Measurements from ENCODE around the gene RADIL.
"Not testable (repeated sequence)": the region's sequence is repeated elsewhere in the genome, so short reads cannot be mapped to it uniquely, and the experiment has no call there.

Gene RADIL

DNA sequence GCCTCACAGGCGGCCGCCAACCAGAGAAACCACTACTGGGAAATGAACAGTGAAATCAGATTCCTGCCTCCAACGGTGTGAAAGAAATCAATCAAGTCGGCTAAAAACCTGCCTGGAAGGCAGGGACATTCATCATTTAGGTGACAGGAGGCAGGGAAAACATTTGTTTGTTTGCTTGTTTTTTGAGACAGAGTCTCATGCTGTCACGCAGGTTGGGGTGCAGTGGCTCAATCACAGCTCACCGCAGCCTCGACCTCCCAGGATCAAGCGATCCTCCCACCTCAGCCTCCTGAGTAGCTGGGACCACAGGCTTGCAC is 77.6 kb downstream of the RADIL start (continued):
- TF ChIP-seq, protein P1, sequence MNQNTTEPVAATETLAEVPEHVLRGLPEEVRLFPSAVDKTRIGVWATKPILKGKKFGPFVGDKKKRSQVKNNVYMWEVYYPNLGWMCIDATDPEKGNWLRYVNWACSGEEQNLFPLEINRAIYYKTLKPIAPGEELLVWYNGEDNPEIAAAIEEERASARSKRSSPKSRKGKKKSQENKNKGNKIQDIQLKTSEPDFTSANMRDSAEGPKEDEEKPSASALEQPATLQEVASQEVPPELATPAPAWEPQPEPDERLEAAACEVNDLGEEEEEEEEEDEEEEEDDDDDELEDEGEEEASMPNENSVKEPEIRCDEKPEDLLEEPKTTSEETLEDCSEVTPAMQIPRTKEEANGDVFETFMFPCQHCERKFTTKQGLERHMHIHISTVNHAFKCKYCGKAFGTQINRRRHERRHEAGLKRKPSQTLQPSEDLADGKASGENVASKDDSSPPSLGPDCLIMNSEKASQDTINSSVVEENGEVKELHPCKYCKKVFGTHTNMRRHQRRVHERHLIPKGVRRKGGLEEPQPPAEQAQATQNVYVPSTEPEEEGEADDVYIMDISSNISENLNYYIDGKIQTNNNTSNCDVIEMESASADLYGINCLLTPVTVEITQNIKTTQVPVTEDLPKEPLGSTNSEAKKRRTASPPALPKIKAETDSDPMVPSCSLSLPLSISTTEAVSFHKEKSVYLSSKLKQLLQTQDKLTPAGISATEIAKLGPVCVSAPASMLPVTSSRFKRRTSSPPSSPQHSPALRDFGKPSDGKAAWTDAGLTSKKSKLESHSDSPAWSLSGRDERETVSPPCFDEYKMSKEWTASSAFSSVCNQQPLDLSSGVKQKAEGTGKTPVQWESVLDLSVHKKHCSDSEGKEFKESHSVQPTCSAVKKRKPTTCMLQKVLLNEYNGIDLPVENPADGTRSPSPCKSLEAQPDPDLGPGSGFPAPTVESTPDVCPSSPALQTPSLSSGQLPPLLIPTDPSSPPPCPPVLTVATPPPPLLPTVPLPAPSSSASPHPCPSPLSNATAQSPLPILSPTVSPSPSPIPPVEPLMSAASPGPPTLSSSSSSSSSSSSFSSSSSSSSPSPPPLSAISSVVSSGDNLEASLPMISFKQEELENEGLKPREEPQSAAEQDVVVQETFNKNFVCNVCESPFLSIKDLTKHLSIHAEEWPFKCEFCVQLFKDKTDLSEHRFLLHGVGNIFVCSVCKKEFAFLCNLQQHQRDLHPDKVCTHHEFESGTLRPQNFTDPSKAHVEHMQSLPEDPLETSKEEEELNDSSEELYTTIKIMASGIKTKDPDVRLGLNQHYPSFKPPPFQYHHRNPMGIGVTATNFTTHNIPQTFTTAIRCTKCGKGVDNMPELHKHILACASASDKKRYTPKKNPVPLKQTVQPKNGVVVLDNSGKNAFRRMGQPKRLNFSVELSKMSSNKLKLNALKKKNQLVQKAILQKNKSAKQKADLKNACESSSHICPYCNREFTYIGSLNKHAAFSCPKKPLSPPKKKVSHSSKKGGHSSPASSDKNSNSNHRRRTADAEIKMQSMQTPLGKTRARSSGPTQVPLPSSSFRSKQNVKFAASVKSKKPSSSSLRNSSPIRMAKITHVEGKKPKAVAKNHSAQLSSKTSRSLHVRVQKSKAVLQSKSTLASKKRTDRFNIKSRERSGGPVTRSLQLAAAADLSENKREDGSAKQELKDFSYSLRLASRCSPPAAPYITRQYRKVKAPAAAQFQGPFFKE (tag by site-specific recombination; IDR thresholded peaks at IDR 0.05; ENCODE audit: borderline replicate concordance): no peak
- TF ChIP-seq KLF1 (tag by site-specific recombination; IDR thresholded peaks at IDR 0.05): no peak
- TF ChIP-seq ZNF114 (tag by site-specific recombination; IDR thresholded peaks at IDR 0.05): no peak

DNA sequence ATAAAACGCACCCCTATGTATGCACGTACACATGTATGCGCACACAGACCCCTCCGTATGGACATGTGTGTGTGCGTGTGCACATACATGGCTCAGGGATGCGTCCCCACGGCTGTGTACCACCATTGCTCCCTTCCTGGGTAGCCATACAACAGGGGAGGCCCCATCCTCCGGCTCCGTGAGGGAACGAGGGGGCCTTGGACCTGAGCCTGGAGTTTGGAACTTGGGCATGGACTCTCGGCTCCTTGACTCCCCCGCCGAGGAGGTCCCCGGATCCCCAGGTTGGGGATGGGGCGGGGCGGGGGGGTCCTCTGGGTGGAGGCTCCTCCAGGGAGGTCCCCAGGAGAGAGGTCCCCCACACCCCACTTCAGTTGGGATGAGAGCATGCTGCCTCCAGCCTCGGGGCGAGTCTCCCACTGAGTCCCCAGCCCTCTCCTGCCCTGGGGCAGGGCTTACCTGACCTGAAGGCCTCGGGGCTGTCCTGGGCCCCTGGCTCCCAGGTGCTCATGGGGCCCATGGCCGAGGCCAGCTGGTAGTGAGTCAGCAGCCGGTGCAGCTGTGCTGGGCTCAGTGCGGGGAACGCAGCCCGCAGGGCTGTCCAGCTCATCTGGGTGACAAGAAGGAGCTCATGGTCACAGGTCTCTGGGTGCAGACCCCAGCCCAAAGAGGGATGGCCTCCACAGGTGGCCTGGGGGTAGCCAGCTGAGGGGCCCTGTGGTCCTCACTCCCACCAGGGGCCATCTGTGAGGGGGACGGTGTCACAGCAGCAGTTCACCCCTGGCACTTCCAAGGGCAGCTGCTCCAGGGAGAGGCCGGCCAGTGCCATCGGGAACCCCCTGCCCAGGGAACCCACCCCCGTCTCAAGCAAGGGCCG is 78.2 kb downstream of the RADIL start:
- no peak for TF ChIP-seq ZNF248 (tag by site-specific recombination; IDR thresholded peaks at IDR 0.05)
- no peak for TF ChIP-seq RBAK (tag by site-specific recombination; IDR thresholded peaks at IDR 0.05)
- no peak for TF ChIP-seq HOXC10 (CRISPR knock-in tag; IDR thresholded peaks at IDR 0.05)
- no peak for TF ChIP-seq ZNF670 (tag by site-specific recombination; IDR thresholded peaks at IDR 0.05; ENCODE audit: low read depth)
- TF ChIP-seq ZNF404 (tag by site-specific recombination; IDR thresholded peaks at IDR 0.05): no peak
- no peak for TF ChIP-seq ZNF629 (tag by site-specific recombination; IDR thresholded peaks at IDR 0.05)
- no peak for TF ChIP-seq KLF16 (tag by site-specific recombination; IDR thresholded peaks at IDR 0.05)
- TF ChIP-seq ZNF600 (tag by site-specific recombination; IDR thresholded peaks at IDR 0.05): no peak
- no peak for TF ChIP-seq ZNF157 (tag by site-specific recombination; IDR thresholded peaks at IDR 0.05)
- TF ChIP-seq GLIS2 (tag by site-specific recombination; IDR thresholded peaks at IDR 0.05): no peak
- no peak for TF ChIP-seq PRDM1 (tag by site-specific recombination; IDR thresholded peaks at IDR 0.05)
- no peak for TF ChIP-seq KLF1 (tag by site-specific recombination; IDR thresholded peaks at IDR 0.05)
- TF ChIP-seq HOXA7 (CRISPR knock-in tag; IDR thresholded peaks at IDR 0.05; ENCODE audit: borderline replicate concordance): no peak
- no peak for TF ChIP-seq ZNF24 (tag by site-specific recombination; IDR thresholded peaks at IDR 0.05)
- ChIA-PET POLR2A (no interaction called here), CTCF (no interaction called here)
- H3K4me1 ChIP-seq (ENCODE audit: control insufficient read depth, insufficient read depth, low read length): no peaks in the 10 kb centered on the region
- H3K4me3 ChIP-seq (ENCODE audit: low read depth, low read length): no peak overlapping the region
- no peaks in the 10 kb centered on the region for H3K36me3 ChIP-seq (ENCODE audit: control insufficient read depth in 2 of 2, insufficient read depth in 1 of 2, low read length in 2 of 2)
- H3K27ac ChIP-seq (ENCODE audit: extremely low read depth, low read depth, low read length): no peak overlapping the region
- H3K9me3 ChIP-seq (ENCODE audit: control insufficient read depth, insufficient read depth, low read depth, low read length): no peaks in the 10 kb centered on the region

DNA sequence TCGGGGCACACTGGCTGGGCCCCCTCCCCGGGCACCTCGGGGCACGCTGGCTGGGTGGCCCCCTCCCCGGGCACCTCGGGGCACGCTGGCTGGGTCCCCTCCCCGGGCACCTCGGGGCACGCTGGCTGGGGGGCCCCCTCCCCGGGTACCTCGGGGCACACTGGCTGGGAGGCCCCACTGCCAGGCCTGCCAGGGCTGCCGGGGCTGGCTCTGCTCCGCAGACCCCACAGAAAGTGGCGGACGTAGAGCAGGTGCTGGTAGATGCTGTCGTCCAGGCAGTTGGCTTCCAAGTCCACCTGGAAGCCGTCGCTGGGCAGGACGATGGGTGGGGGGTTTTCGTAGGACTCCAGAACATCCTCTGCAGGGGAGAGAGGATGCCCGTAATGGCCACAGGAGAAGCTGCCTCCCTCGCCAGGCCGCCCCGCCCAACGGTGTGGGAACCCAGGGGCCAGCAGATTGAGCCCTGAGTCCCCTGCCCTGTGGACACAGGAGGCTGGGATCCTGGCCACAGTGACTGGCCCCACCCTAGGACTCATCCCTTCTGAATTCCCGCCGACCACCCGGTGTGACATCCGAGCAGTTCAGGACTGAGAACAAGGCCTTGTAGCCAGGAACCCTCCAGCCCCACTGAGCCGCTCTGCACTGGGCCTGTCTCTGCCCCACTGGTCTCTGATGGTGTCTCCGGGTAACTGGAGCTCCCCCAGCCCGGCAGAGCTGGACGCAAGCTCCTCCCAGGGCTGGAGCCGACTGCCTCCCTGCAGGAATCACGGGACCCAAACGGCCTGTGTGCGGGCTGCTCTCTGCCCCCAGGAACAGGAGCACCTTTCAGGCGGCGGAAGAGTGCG is 79.9 kb downstream of the RADIL start:
- Histone ChIP-seq H3K36me3 (ENCODE audit: control insufficient read depth in 2 of 2, insufficient read depth in 1 of 2, low read length in 2 of 2) (no peaks in the 10 kb centered on the region), H3K27ac (ENCODE audit: extremely low read depth, low read depth, low read length) (no peak overlapping the region), H3K4me3 (ENCODE audit: low read depth, low read length) (no peak overlapping the region), H3K9me3 (ENCODE audit: control insufficient read depth, insufficient read depth, low read depth, low read length) (no peaks in the 10 kb centered on the region), H3K4me1 (ENCODE audit: control insufficient read depth, insufficient read depth, low read length) (no peaks in the 10 kb centered on the region)
- ChIA-PET CTCF (no interaction called here), POLR2A (no interaction called here)
- TF ChIP-seq ZNF76 (tag by site-specific recombination; IDR thresholded peaks at IDR 0.05; ENCODE audit: borderline replicate concordance, low read depth) (no peak), ZIC2 (tag by site-specific recombination; IDR thresholded peaks at IDR 0.05) (no peak), ZXDB (tag by site-specific recombination; IDR thresholded peaks at IDR 0.05) (no peak), ZNF571 (tag by site-specific recombination; IDR thresholded peaks at IDR 0.05) (no peak), ZNF214 (tag by site-specific recombination; IDR thresholded peaks at IDR 0.05; ENCODE audit: borderline replicate concordance) (no peak), ZNF747 (tag by site-specific recombination; IDR thresholded peaks at IDR 0.05) (no peak)

DNA sequence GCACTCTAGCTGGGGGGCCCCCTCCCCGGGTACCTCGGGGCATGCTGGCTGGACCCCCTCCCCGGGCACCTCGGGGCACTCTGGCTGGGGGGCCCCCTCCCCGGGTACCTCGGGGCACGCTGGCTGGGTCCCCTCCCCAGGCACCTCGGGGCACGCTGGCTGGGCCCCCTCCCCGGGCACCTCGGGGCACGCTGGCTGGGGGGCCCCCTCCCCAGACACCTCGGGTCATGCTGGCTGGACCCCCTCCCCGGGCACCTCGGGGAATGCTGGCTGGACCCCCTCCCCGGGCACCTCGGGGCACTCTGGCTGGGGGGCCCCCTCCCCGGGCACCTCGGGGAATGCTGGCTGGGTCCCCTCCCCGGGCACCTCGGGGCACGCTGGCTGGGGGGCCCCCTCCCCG is 80.9 kb downstream of the RADIL start:
- H3K36me3 ChIP-seq (ENCODE audit: control insufficient read depth in 2 of 2, insufficient read depth in 1 of 2, low read length in 2 of 2); CTCF ChIA-PET; H3K4me1 ChIP-seq (ENCODE audit: control insufficient read depth, insufficient read depth, low read length); H3K27ac ChIP-seq (ENCODE audit: extremely low read depth, low read depth, low read length); H3K4me3 ChIP-seq (ENCODE audit: low read depth, low read length); H3K9me3 ChIP-seq (ENCODE audit: control insufficient read depth, insufficient read depth, low read depth, low read length); POLR2A ChIA-PET: not testable (repeated sequence)
